Measurements from ENCODE around the gene CORO7. TPM values are rescaled to one million over a fixed set of nuclear protein-coding genes. Genes with fewer than 3 reads are reported as not detected.

Gene CORO7
- total and polyA plus RNA-seq, 7 experiments from 2014 or later, result 29.6 to 572 (median 141) TPM

- intact Hi-C loops (cut with micrococcal nuclease), result loop anchor here (1.0 to 10.0 kb wide), 8 partner anchors 42 to 715 kb away; partner anchors contain the start of genes ALG1 (in 1 of the 2), ANKS3 (in 1 of the 2), DNAAF8 (in 1 of the 2) and NUDT16L1 (in 1 of the 2)
- ChIA-PET POLR2A (no interaction called here), CTCF (no interaction called here)
- H3K4me3 Mint-ChIP-seq, result no peak overlapping the region
- DNase-seq (no peak), ATAC-seq (no peak)
- peak overlapping the region in 3 of 9 donors; percentile 17 to 36 (median 25) for H3K27ac Mint-ChIP-seq
- peaks cover 0 to 9% (median 0%) of the 10 kb centered on the region in 7 donors for H3K4me1 Mint-ChIP-seq
- H3K27me3 Mint-ChIP-seq, result no peaks in the 10 kb centered on the region
- Histone ChIP-seq H3K27me3 (ENCODE audit: control insufficient read depth in 2 of 2, insufficient read depth in 2 of 2, low read length in 2 of 2) (no peaks in the 10 kb centered on the region), H3K4me3 (ENCODE audit: low read length) (no peak overlapping the region), H3K27ac (ENCODE audit: low read depth, low read length) (no peak overlapping the region), H3K9me3 (ENCODE audit: control insufficient read depth in 2 of 3, low read length in 3 of 3) (no peaks in the 10 kb centered on the region), H3K4me1 (ENCODE audit: control insufficient read depth in 2 of 2, insufficient read depth in 2 of 2, low read length in 2 of 2) (no peaks in the 10 kb centered on the region), H3K36me3 (ENCODE audit: control insufficient read depth in 2 of 3, insufficient read depth in 3 of 3, low read length in 3 of 3) (peaks cover 4 to 86% (median 12%) of the 10 kb centered on the region in 3 experiments)
- no peaks in the 10 kb centered on the region for H3K9me3 Mint-ChIP-seq
- peaks cover 3 to 14% (median 7%) of the 10 kb centered on the region in 5 donors for H3K36me3 Mint-ChIP-seq
Measured at GRCh38 chr16:4359914-4360313, 56.5 kb downstream of the CORO7 start.

- ATAC-seq (peak; percentile 81), DNase-seq (peak; percentile 43 to 76 (median 61))
- ChIA-PET CTCF (interaction anchor here (0.7 to 0.9 kb wide), 5 partner anchors 44 to 189 kb away, joined by 3 to 4 read pairs (median 3); no protein-coding TSS in a partner anchor), POLR2A (interaction anchor here (0.6 kb wide), 1 partner anchor 495 kb away, joined by 3 read pairs; no protein-coding TSS in a partner anchor)
- Histone ChIP-seq H3K36me3 (ENCODE audit: control insufficient read depth in 2 of 3, insufficient read depth in 3 of 3, low read length in 3 of 3) (peaks cover 4 to 85% (median 12%) of the 10 kb centered on the region in 3 experiments), H3K27me3 (ENCODE audit: control insufficient read depth in 2 of 2, insufficient read depth in 2 of 2, low read length in 2 of 2) (no peaks in the 10 kb centered on the region), H3K27ac (ENCODE audit: low read depth, low read length) (no peak overlapping the region), H3K4me1 (ENCODE audit: control insufficient read depth in 2 of 2, insufficient read depth in 2 of 2, low read length in 2 of 2) (no peaks in the 10 kb centered on the region), H3K4me3 (ENCODE audit: low read length) (no peak overlapping the region), H3K9me3 (ENCODE audit: control insufficient read depth in 2 of 3, low read length in 3 of 3) (no peaks in the 10 kb centered on the region)
- Mint-ChIP-seq H3K27ac (peak overlapping the region in 6 of 9 donors; percentile 37 to 94 (median 62)), H3K9me3 (no peaks in the 10 kb centered on the region), H3K36me3 (peaks cover 3 to 17% (median 7%) of the 10 kb centered on the region in 5 donors), H3K27me3 (no peaks in the 10 kb centered on the region), H3K4me1 (peaks cover 0 to 11% (median 0%) of the 10 kb centered on the region in 7 donors), H3K4me3 (no peak overlapping the region)
- intact Hi-C loops (cut with micrococcal nuclease), result loop anchor here (1.0 to 10.0 kb wide), 8 partner anchors 43 to 716 kb away; partner anchors contain the start of genes ALG1 (in 1 of the 2), ANKS3 (in 1 of the 2), DNAAF8 (in 1 of the 2) and NUDT16L1 (in 1 of the 2)
Measured at GRCh38 chr16:4358831-4359561, 57.4 kb downstream of the CORO7 start.

- Histone ChIP-seq H3K4me3 (ENCODE audit: low read length) (no peak overlapping the region), H3K4me1 (ENCODE audit: control insufficient read depth in 2 of 2, insufficient read depth in 2 of 2, low read length in 2 of 2) (no peaks in the 10 kb centered on the region), H3K27ac (ENCODE audit: low read depth, low read length) (no peak overlapping the region), H3K27me3 (ENCODE audit: control insufficient read depth in 2 of 2, insufficient read depth in 2 of 2, low read length in 2 of 2) (no peaks in the 10 kb centered on the region), H3K36me3 (ENCODE audit: control insufficient read depth in 2 of 3, insufficient read depth in 3 of 3, low read length in 3 of 3) (peaks cover 0 to 79% (median 12%) of the 10 kb centered on the region in 3 experiments), H3K9me3 (ENCODE audit: control insufficient read depth in 2 of 3, low read length in 3 of 3) (no peaks in the 10 kb centered on the region)
- CTCF ChIA-PET, result no interaction called here
- H3K27ac Mint-ChIP-seq, result no peak overlapping the region
- H3K4me1 Mint-ChIP-seq, result peaks cover 0 to 11% (median 2%) of the 10 kb centered on the region in 7 donors
- no peaks in the 10 kb centered on the region for H3K27me3 Mint-ChIP-seq
- H3K9me3 Mint-ChIP-seq, result no peaks in the 10 kb centered on the region
- peaks cover 3 to 14% (median 7%) of the 10 kb centered on the region in 5 donors for H3K36me3 Mint-ChIP-seq
- POLR2A ChIA-PET, result no interaction called here
- ATAC-seq, result no peak
- no peak overlapping the region for H3K4me3 Mint-ChIP-seq
- DNase-seq, result no peak
- intact Hi-C loops (cut with micrococcal nuclease), result loop anchor here (2.0 to 10.0 kb wide), 4 partner anchors 45 to 717 kb away; partner anchors contain the start of genes ALG1 (in 1 of the 2), ANKS3 (in 1 of the 2), DNAAF8 (in 1 of the 2) and NUDT16L1 (in 1 of the 2)
Measured at GRCh38 chr16:4358236-4358635, 58.2 kb downstream of the CORO7 start.

GRCh38 chr16:4356820-4357219 is 59.6 kb downstream of the CORO7 start:
- Mint-ChIP-seq H3K27me3 (no peaks in the 10 kb centered on the region), H3K4me3 (no peak overlapping the region), H3K9me3 (no peaks in the 10 kb centered on the region), H3K27ac (no peak overlapping the region), H3K36me3 (peaks cover 3 to 11% (median 4%) of the 10 kb centered on the region in 5 donors), H3K4me1 (peaks cover 0 to 11% (median 4%) of the 10 kb centered on the region in 7 donors)
- no peak for DNase-seq
- POLR2A ChIA-PET, result no interaction called here
- H3K4me3 ChIP-seq (ENCODE audit: low read length), result no peak overlapping the region
- intact Hi-C loops (cut with micrococcal nuclease), result loop anchor here (10.0 kb wide), 3 partner anchors 338 to 718 kb away; partner anchors contain the start of genes ALG1 (in 1 of the 2), ANKS3 (in 1 of the 2), DNAAF8 (in 1 of the 2) and NUDT16L1 (in 1 of the 2)
- no peak for ATAC-seq
- no peaks in the 10 kb centered on the region for H3K27me3 ChIP-seq (ENCODE audit: control insufficient read depth in 2 of 2, insufficient read depth in 2 of 2, low read length in 2 of 2)
- H3K9me3 ChIP-seq (ENCODE audit: control insufficient read depth in 2 of 3, low read length in 3 of 3), result no peaks in the 10 kb centered on the region
- CTCF ChIA-PET, result interaction anchor here (0.8 to 1.3 kb wide), 2 partner anchors 229 to 284 kb away, joined by 3 read pairs; no protein-coding TSS in a partner anchor
- H3K27ac ChIP-seq (ENCODE audit: low read depth, low read length), result no peak overlapping the region
- H3K36me3 ChIP-seq (ENCODE audit: control insufficient read depth in 2 of 3, insufficient read depth in 3 of 3, low read length in 3 of 3), result peaks cover 0 to 64% (median 10%) of the 10 kb centered on the region in 3 experiments
- no peaks in the 10 kb centered on the region for H3K4me1 ChIP-seq (ENCODE audit: control insufficient read depth in 2 of 2, insufficient read depth in 2 of 2, low read length in 2 of 2)

- Mint-ChIP-seq H3K9me3 (peaks cover 0 to 2% (median 0%) of the 10 kb centered on the region in 11 donors), H3K4me1 (peaks cover 9 to 22% (median 12%) of the 10 kb centered on the region in 7 donors), H3K27ac (peak overlapping the region in 1 of 9 donors; percentile 19), H3K4me3 (no peak overlapping the region), H3K27me3 (no peaks in the 10 kb centered on the region), H3K36me3 (peaks cover 3 to 9% (median 4%) of the 10 kb centered on the region in 5 donors)
- ATAC-seq (no peak), DNase-seq (no peak)
- Histone ChIP-seq H3K36me3 (ENCODE audit: control insufficient read depth in 2 of 3, insufficient read depth in 3 of 3, low read length in 3 of 3) (peaks cover 0 to 49% (median 8%) of the 10 kb centered on the region in 3 experiments), H3K27ac (ENCODE audit: low read depth, low read length) (no peak overlapping the region), H3K4me1 (ENCODE audit: control insufficient read depth in 2 of 2, insufficient read depth in 2 of 2, low read length in 2 of 2) (peaks cover 3% of the 10 kb centered on the region in 2 donors), H3K27me3 (ENCODE audit: control insufficient read depth in 2 of 2, insufficient read depth in 2 of 2, low read length in 2 of 2) (no peaks in the 10 kb centered on the region), H3K4me3 (ENCODE audit: low read length) (no peak overlapping the region), H3K9me3 (ENCODE audit: control insufficient read depth in 2 of 3, low read length in 3 of 3) (no peaks in the 10 kb centered on the region)
- ChIA-PET POLR2A (no interaction called here), CTCF (interaction anchor here (0.7 to 0.9 kb wide), 2 partner anchors 46 to 342 kb away, joined by 5 read pairs; no protein-coding TSS in a partner anchor)
- intact Hi-C loops (cut with micrococcal nuclease), result loop anchor here (5.0 to 10.0 kb wide), 5 partner anchors 183 to 743 kb away; partner anchors contain the start of genes ALG1 (in 1 of the 2), ANKS3 (in 1 of the 2), CDIP1 (in 1 of the 2) and DNAAF8 (in 1 of the 2)
Measured at GRCh38 chr16:4354512-4355409, 61.6 kb downstream of the CORO7 start.

Measured in naive thymus-derived CD4-positive, alpha-beta T cell (primary cell).